WI38 (cell line): ENCODE data around the gene SYN1.
"Not testable (repeated sequence)": the region's sequence is repeated elsewhere in the genome, so short reads cannot be mapped to it uniquely, and the experiment has no call there.

Experiments
- H3K4me3 ChIP-seq: 2 replicates; pipeline ENCODE4 v1.5.1; 2011; ENCODE audit warnings: low read depth, mild to moderate bottlenecking, control low read depth, low read length
- CTCF ChIP-seq: IDR thresholded peaks from 2 replicates; pipeline ENCODE4 v1.5.1; 2012; ENCODE audit warnings: low read depth, mild to moderate bottlenecking, control low read depth, low read length

SYN1 gene

DNA sequence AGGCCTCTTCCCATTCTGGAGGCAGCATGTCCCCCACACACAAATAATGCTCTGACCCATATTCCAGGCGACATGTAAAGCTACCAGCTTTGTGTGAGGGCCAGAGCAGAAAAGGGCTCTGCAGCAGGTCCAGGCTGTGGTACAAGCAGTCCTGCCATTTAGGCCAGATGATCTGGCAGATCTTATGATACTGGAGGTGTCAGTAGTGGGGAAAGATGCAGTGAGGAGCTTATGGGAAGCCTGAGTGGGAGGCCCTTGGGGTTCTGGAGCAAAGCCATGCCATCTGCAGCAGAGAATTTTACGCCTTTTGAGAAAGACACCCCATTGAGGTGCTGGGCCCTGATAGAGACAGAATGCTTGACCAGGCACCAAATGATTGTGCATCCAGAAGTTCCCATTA is 7.7 kb downstream of the SYN1 start:
- TF ChIP-seq CTCF: no peak
- no peak overlapping the region for H3K4me3 ChIP-seq

GRCh38 chrX:47611489-47611888 is 8.2 kb downstream of the SYN1 start:
- no peak for TF ChIP-seq CTCF
- no peak overlapping the region for H3K4me3 ChIP-seq

DNA sequence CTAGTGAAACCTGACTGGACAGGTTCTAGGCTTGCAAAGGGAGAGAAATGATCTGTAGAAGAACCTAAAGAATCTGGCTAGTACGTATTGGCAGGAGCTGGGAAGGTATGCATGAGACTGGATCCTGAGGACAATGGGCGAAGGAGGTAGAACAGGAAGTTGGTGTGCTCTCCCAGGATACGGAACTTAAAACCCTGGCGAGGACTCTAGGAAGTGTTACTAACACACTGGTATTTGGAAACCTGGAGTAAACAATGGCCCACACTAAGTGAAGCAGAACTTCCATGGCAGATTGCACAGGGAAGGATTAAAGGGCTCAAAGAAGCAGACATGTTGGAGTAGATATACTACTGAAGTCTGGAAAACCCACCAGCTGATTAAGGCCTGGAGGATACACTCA is 9.1 kb downstream of the SYN1 start:
- H3K4me3 ChIP-seq: no peak overlapping the region
- no peak for TF ChIP-seq CTCF

DNA sequence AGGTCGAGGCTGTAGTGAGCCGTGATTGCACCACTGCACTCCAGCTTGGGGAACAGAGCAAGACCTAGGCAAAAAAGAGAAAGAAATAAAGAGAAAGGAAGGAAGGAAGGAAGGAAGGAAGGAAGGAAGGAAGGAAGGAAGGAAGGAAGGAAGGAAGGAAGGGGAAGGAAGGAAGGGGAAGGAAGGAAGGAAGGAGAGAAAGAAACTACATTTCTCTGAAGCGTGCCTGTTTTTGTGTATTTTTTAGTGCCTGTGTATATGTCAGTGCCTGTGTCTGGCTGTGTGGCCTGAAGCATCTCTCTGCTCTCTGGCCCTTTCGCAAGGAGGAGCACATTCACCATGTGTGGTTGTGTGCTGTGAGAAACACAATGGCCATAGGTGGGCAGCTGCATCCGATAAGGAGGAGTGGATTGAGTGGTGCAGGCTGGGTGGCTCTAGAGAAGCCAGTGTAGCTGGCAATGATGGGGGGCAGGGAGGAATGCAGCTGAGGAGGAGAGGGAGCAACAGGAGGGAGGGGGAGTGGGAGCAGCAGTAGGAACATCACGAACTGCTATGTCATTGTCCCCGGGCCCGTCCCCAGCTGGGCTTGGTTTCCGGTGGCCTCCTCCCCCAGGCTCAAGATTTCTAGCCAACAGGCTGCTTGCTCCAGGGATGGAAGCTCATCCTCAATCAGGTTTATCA is 11.4 kb downstream of the SYN1 start:
- no peak overlapping the region for H3K4me3 ChIP-seq
- TF ChIP-seq CTCF: no peak

- no peak for TF ChIP-seq CTCF
- no peak overlapping the region for H3K4me3 ChIP-seq
These were observed 12.6 kb downstream of the SYN1 start for GRCh38 chrX:47607091-47607490.

DNA sequence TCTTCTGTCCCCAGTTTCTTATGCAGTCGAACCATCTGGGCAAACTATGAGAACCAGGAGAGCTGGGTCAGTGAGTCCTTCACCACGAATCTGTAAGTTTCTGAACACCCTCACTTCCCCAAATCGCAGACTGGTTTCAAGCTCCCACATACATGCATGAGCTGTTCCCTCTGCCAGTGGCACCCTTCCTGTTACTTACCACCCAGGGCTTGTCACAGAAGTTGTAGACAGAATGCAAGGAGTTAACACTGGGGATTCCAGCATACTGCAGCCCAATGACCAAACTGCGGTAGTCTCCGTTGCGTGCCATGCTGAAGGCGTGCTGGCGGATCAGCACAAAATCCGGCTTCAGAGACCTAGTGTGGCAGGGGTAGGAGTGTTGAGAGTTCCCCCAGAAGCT is 14.6 kb downstream of the SYN1 start:
- TF ChIP-seq CTCF: no peak
- no peak overlapping the region for H3K4me3 ChIP-seq

- H3K4me3 ChIP-seq: not testable (repeated sequence)
These were observed 16.5 kb downstream of the SYN1 start for GRCh38 chrX:47603125-47603524.

DNA sequence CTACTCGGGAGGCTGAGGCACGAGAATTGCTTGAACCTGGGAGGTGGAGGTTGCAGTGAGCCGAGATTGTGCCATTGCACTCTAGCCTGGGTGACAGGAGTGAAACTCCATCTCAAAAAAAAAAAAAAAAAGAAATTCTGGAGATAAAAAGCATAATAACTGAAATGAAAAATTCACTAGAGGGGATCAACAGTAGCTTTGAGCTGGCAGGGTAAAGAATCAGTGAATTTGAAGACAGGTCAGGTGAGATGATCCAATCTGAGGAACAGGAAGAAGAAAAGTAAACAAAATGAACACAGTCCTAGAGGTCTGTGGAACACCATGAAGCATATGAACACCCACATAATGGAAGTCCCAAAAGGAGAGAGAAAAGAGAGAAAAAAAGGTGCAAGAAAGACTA is 22.4 kb downstream of the SYN1 start:
- TF ChIP-seq CTCF: no peak

More for the DNA sequence above, 22.4 kb downstream of the SYN1 start:
- H3K4me3 ChIP-seq: no peak overlapping the region
